Stimulated activated CD4-positive, alpha-beta T cell treated with anti-CD3 and anti-CD28 coated beads, Interleukin-4, amount 100 ng/mL, for 24 hours (primary cell): Measurements from ENCODE around the gene DNAH12.

Source experiments
- DNase-seq: peaks from one replicate; pipeline ENCODE4 v3.0.0-alpha.2; 2020

Gene DNAH12

DNA sequence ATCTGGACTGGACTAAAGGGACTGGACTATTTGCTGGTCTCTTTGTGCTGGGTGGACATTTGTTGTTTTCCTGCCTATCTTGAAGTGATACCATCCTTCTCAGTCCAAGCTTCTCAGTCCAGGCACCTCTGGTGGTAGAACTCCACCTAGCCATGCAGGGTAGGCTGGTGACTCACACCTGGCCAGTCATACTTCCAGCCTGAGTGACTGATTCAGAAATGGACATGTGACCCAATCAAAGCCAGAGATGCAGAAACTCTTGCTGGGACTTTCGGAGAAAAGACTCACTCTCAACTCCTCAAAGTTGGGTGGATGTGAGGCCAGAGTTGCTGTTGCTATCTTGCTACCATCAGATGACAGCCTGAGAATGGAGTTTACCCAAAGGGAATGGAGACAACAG, 246.1 kb downstream of the DNAH12 start:
- no peak for DNase-seq

DNA sequence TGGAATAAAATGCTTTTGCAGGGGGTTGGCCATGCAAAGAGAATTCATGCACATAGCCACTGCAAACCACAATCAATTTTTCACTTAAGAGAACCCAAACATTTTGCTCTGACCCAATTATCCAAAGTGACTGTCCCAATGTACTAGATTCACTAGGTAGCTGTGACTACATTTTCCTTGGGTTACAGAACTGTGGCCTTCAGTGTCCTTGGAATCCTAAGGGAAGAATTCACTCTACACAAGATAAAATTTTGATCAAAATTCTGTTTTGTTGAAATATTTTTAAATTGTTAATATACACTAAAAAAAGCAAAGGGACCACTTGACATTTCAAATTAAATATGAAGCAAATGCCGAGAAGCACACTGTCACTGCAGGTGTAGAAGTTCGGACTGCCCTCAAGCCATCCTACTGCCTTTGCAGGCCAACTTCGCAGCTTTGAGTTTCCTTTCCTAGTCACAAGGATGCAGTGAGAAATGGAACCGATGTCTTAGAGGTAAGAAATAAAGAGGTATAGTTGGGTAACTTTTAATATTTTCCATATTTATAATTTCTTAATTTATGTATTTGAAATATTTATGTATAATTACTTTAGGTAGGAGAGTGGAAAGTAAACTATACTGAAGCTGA, 251.1 kb downstream of the DNAH12 start:
- no peak for DNase-seq

DNA sequence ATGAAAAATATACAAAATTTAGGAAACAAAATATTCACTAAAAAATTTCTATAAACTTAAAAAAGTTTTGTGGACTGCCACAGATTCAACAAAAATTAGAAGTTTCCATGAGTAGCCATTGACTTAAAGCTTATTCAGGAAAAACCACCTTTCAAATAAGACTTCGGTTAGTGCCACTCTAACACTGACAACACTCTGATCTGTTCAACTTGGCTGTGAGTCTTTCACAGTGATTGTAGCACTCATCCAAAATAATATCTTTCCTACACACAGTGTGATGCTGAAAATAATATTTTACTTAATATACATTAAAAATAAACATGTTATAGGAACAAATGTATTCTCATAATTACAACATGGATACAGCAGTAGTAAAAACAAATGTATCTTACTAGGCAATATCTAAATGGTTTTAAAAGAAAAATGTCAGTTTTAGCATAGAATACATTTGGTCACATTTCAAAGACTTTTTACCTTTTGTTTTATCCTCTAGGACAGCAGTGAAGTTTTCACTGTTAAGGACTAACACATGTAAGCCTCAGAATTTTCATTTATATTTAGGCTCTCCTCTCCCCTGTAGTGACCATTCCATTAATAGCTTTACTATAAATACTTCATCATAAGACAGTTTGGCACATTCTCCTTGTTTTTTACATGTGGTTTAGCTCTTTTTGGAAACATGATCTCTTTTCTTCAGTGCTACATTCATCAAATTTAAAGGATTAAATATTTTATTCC, 251.8 kb downstream of the DNAH12 start, which contains the start of gene ASB14:
ASB14 (minus strand) TSS at position 527 of the 738 bp plus-strand sequence. CDS start 652 bp downstream, outside the sequence.
- no peak for DNase-seq

DNA sequence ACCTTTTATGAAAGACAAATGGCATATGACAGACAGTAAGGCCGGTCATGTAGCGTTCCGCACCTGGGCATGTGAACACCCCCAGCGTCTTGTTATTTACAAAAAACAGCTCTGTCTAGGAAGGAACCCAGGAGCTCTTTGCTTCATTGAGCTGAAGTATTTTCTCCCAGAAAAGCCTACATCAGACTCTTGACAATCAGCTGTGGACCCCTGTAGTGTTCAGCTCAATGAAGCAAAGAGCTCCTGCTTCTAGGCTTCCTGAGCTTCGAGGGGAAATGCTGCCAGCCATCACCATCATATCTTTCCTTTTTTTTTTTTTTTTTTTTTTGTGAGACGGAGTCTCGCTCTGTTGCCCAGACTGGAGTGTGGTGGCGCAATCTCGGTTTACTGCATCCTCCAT, 255.7 kb downstream of the DNAH12 start:
- DNase-seq, result no peak

DNA sequence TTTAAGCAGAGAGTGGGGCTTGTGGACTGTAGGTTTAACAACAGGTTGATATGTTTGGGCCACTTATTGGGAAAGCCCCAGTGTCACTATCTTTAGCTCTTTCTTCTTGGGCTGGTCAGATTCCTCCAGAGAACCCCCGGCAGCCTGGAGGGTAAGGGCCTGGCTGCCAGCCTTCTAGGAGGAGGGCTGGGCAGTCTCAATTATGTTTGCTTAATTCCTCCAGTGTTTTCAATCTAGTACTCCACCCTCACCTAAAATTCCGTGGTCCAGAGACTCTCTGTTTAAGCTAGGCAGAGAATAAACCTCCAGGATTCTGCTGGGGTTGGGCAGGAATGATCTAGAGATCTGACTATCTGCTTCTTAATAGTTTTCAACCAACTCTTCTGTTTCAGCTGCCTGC, 256.9 kb downstream of the DNAH12 start:
- no peak for DNase-seq

DNA sequence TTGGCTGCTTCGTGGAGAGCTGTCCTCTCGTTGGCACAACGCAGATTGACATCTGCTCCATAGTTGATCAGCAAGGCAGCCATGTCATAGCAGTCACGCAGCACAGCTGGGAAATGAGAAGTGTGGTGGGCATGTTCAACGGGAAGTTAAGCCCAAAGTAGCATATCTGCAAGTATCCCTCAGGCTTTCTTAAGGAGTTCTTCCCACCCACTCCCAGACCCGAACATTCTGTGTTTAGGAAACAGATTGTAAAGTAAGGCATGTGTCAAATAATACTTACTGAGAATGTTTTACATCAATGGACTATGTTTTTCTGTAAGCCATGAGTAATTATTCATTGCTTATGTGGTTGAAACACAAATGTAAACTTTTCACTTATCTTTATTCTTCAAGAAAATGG, 260.8 kb downstream of the DNAH12 start:
- DNase-seq, result no peak

DNA sequence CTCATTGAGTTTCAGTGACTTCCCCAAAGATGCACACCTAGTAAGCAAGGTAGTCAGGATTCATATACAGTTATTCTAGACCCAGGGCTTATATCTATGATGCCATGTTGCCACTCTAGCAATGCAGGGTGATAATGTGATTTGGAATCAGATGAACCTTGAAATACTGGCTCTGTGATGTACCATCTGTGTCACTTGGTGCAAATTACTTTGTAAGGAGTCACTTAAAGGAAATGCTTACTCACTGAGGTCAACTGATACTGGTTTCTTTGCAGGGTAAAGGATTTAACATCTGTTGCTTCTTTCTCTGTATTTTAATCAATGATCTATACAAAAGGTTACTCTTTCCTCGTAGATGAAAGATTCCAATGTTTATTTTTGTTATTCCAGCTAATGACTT, 262.4 kb downstream of the DNAH12 start:
- no peak for DNase-seq

DNA sequence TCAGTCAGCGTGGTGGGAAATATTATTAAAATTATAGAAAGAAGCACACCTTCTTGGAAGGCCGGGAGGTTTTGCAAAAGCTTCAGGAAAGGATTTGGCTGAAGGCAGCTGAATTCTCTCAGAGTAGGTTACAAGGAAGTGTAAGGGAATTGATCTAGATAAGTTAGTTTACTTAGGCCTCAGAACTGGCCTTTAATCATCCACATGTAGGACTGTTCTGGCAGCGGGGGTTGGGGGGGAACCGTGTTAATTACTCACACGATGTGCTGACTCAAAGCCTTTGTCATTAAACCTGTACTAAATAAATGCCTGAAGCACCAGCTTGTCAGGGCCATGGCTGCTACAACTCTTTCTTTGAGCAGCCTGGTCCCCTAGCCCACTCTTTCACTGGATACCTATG, 264.5 kb downstream of the DNAH12 start:
- no peak for DNase-seq

DNA sequence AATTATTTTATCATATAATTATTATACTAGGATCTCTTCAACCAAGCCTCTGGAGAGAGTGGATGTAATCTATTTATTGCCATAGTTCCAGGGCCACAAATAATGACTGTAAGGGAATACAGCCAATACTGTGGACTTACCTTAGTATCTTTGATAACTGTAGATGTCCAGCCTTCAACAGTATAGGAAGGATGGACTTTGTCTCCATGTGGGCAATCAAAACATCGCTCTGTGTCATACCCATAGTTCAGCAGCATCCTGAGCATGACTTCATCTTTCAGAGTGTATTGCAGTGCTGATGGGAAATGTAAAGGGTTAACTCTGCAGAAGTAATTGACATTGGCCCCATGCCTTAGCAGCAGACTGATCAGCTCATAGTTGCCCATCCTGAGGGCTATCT, 265.9 kb downstream of the DNAH12 start:
- DNase-seq, result no peak

DNA sequence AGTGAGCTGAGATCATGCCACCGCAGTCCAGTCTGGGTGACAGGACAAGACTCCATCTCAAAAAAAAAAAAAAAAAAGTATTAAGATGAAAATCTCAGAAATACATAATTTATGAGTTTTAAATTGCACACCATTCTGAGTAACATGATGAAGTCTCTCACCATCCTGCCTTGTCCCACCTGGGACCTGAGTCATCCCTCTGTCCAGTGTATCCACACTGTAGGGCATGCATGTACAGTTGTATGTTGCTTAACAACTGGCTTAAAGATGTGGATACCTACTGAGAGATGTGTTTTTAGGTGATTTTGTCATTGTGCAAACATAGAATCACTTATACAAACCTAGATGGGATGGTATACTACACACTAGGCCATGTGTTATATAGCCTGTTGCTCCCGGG, 268.8 kb downstream of the DNAH12 start:
- DNase-seq, result no peak

DNA sequence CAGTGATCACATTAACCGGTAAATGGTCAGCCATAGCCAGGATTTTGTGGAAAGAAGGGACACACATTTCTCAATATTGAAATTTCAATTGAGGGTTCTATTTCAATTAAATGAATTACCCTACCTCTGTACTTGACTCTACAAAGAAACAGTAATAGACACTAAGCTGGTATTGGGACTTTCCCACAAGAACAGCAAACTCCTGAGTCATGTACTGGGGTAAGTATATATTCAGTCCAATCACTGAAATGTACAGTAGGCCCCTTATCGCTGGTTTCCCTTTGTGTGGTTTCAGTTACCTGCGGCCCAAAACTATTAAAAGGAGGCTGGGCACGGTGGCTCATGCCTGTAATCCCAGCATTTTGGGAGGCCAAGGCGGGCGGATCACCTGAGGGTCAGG, 269.3 kb downstream of the DNAH12 start:
- DNase-seq, result no peak

DNA sequence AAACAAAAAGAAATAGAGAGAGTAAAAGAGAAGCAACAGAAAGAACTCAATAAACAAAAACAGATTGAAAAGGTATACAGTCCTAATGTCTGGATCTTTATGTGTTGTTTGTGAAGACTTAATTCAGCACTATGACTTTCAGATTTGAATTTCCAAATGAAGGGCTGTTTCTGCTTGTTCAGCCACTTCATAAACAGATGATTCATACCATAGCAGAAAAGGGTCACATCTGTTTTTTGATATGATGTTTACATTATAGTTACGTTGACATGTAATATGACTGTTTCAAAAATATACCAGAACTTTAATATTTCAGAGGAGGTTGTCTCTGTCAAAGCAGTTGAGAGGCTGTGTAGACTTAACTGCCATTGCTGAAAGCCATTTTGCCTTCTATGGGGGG, 275.7 kb downstream of the DNAH12 start:
- no peak for DNase-seq

DNA sequence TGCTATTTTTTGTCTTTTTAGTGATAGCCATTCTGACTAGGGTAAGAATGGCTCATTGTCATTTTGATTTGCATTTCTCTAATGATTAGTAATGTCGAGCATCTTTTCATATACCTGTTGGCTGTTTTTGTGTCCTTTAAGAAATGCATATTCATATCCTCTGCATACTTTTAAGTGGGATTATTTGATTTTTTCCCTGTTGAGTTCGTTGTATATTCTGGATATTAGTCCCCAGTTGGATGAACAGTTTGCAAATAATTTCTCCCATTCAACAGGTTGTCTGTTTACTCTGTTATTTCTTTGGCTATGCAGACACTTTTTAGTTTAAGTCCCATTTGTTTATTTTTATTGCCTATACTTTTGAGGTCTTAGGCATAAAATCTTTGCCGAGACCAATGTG, 282.2 kb downstream of the DNAH12 start:
- DNase-seq, result no peak

DNA sequence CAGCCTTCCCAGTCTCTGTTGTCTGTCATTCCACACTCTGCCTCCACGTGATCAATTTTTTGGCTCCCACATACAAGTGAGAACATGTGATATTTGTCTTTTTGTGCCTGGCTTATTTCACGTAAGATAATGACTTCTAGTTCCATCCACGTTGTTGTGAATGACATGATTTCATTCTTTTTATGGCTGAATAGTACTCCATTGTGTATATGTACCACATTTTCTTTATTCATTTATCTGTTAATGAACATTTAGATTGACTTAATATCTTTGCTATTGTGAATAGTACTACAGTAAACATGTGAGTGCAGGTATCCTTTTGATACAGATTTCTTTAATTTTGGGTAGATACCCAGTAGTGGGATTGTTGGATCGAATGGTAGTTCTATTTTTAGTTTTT, 283.0 kb downstream of the DNAH12 start:
- no peak for DNase-seq

DNA sequence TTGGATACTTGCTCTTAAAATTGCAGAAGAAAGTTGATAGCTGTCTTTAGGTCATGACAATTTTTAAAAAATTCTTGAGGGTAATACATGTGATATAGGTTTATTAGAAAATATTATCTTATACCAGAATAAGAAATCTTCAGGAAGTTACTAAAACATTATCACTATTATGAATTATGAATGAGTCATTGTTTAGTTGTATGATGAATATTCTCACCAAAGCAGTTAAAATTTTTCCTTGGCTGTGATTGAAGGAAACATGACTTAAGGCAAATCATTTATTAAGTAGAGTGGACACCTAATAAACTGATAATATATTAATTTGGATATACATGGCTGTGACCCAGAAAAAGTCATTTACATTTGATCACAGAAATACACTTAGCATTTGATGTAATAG, 286.5 kb downstream of the DNAH12 start:
- no peak for DNase-seq

DNA sequence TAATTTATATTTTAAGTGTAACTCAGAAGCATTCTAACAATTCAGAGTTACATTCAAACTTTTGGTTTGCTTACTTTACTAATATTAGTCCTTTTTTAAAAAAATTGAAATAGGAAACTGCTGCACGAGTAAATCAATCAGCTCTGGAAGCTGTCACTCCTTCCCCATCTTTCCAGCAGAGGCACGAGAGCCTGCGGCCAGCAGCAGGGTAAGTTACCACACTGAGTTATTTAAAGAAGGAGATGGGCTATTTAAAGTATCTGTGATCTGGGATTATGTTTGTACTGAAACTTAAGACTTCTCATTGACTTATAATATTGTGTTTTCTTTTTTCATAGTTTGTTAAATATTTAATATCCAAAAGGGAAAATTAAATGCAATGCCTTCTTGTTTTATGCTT, 287.3 kb downstream of the DNAH12 start:
- DNase-seq, result no peak

DNA sequence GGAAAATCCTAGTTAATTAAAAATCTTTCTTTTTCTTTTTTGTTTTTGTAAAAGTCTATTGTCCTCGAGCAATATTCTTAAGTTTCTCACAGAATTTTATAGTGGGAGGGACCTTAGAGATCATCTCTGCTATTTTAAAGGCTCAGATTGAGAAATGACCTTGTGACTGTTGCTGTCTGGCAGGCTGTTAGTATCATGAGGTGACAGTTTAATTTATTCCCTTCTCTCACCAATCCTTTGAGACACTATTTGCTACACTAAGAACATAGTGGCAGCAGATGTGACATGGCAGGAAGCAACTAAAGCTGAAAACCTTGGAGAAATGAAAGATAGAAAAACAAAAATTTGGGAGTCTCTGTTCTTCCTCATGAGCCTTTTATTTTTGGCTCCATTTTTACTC, 291.7 kb downstream of the DNAH12 start:
- no peak for DNase-seq

DNA sequence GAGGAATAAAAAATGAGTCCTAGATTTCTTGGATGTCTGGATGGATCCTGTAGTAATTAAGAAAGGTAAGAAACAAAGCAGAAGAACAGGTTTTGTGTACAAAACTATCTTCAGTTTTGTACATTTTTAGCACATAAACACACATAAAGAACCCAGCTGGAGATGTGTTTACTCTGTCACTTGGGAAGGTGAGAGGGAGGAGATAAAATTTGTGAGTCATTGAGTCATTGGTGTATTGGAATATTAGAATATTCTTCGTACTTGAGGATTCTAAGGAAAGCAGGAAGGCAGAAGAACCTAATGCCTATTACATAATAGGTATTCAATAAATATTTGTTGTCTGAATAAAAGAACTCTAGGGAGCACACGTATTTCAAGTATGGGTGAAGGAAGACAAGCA, 299.2 kb downstream of the DNAH12 start:
- DNase-seq, result no peak
